ENCODE results near the gene YY1AP1. TPM values are rescaled to one million over a fixed set of nuclear protein-coding genes. Genes with fewer than 3 reads are reported as not detected.
"Not testable (repeated sequence)": the region's sequence is repeated elsewhere in the genome, so short reads cannot be mapped to it uniquely, and the experiment has no call there.

Gene YY1AP1
- total RNA-seq, 6 experiments from 2014 or later, result 24.3 to 37.2 (median 28.9) TPM

DNA sequence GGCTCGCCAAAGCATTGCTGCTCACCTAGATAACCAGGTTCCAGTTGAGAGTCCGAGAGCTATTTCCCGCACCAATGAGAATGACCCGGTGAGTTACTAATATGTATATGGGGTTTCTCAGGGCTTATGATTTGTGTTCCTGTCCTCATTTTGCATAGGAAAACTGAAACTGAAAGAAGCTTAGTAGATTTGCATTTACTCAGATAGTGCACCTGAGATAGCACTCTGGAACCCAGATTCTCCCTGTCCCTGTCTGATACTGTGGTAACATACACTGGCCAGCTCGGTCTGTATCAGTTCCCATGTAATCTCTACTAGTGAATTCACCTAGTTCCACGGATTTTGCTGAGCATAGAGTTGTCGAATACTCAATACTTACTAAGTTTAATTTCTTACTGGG is 28.5 kb upstream of the YY1AP1 start:
- Histone ChIP-seq H3K4me3 (no peak overlapping the region), H3K4me1 (no peaks in the 10 kb centered on the region), H3K9me3 (no peaks in the 10 kb centered on the region), H3K27me3 (no peaks in the 10 kb centered on the region), H3K36me3 (peaks cover 0 to 9% (median under 1%) of the 10 kb centered on the region in 4 donors), H3K27ac (no peak overlapping the region)
- WGBS (ENCODE audit: insufficient coverage, low coverage, low lambda C conversion rate, missing lambda C conversion rate), result 95% methylated on average over 5 of the region's 7 CpGs
- peak in 1 of 4 donors; percentile 18 for ATAC-seq
- no peak for DNase-seq
- intact Hi-C loops (cut with DNase I), result no loop called here
- TF ChIP-seq POLR2A (IDR thresholded peaks at IDR 0.05), result no peak
- TF ChIP-seq, protein P1, sequence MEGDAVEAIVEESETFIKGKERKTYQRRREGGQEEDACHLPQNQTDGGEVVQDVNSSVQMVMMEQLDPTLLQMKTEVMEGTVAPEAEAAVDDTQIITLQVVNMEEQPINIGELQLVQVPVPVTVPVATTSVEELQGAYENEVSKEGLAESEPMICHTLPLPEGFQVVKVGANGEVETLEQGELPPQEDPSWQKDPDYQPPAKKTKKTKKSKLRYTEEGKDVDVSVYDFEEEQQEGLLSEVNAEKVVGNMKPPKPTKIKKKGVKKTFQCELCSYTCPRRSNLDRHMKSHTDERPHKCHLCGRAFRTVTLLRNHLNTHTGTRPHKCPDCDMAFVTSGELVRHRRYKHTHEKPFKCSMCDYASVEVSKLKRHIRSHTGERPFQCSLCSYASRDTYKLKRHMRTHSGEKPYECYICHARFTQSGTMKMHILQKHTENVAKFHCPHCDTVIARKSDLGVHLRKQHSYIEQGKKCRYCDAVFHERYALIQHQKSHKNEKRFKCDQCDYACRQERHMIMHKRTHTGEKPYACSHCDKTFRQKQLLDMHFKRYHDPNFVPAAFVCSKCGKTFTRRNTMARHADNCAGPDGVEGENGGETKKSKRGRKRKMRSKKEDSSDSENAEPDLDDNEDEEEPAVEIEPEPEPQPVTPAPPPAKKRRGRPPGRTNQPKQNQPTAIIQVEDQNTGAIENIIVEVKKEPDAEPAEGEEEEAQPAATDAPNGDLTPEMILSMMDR (IDR thresholded peaks at IDR 0.05), result no peak

DNA sequence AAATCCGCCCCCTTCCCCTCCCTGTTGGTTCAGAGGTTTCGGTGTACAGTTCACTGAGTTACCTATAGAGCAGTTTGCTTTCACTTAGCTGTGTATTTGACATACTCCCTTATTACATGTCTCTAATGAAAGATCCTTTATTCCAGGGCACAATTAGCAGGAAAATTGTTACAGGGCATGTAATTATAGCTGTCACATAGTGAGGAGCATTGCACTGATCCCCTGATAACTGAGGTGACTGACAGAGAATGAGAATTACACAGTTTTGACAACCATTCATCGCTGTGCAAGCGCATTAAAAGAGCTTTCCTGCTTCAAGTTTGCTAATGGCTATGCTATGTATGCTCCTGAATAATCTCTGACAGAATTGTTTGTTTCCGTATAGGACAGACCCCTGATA is 27.2 kb upstream of the YY1AP1 start:
- no peak for ATAC-seq
- WGBS (ENCODE audit: insufficient coverage, low coverage, low lambda C conversion rate, missing lambda C conversion rate), result 90% methylated on average over 5 of the region's 5 CpGs

DNA sequence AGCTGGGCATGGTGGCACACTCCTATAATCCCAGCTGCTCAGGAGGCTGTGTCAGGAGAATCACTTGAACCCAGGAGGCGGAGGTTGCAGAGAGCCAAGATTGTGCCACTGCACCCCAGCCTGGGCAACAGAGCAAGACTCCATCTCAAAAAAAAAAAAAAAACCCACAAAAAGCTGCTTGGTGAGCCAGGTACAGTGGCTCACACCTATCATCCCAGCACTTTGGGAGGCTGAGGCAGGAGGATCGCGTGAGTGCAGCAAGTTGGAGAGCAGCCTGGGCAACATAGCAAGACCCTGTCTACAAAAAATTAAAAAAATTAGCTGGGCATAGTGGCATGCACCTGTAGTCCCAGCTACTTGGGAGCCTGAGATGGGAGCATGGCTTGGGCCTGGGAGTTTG is 26.5 kb upstream of the YY1AP1 start:
- H3K36me3 ChIP-seq; intact Hi-C loops (cut with DNase I); H3K4me3 ChIP-seq; H3K9me3 ChIP-seq; H3K27me3 ChIP-seq; H3K27ac ChIP-seq; DNase-seq; ATAC-seq; H3K4me1 ChIP-seq: not testable (repeated sequence)
- WGBS (ENCODE audit: insufficient coverage, low coverage, low lambda C conversion rate, missing lambda C conversion rate), result 93% methylated on average over 2 of the region's 3 CpGs

More for the DNA sequence above, 27.2 kb upstream of the YY1AP1 start:
- Histone ChIP-seq H3K9me3 (no peaks in the 10 kb centered on the region), H3K27ac (no peak overlapping the region), H3K36me3 (peaks cover 0 to 3% (median 0%) of the 10 kb centered on the region in 4 donors), H3K27me3 (no peaks in the 10 kb centered on the region), H3K4me1 (no peaks in the 10 kb centered on the region), H3K4me3 (no peak overlapping the region)
- intact Hi-C loops (cut with DNase I), result no loop called here
- TF ChIP-seq, protein P1 (IDR thresholded peaks at IDR 0.05), result no peak
- no peak for TF ChIP-seq POLR2A (IDR thresholded peaks at IDR 0.05)
- no peak for DNase-seq

DNA sequence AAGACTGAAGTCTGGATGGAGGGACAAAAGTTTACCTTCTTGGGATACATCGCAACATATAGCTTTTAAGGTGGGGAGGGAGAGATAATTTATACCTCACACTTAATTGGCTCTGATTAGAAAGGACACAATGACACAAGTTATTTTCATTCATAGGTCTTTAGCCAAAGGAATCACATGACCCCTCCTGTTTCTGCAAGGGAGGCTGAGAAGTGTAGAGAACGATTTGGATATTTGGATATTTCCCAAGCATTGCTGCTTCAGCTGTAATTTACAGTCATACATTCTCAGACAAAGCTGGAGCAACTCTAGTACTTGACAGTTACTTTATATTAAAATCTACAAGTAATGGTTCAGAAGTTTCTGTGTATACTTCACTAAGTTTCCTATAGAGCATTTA is 24.5 kb upstream of the YY1AP1 start:
- WGBS (ENCODE audit: insufficient coverage, low coverage, low lambda C conversion rate, missing lambda C conversion rate), result 57% methylated on average over 2 of the region's 2 CpGs
- no peaks in the 10 kb centered on the region for H3K27me3 ChIP-seq
- no peak overlapping the region for H3K4me3 ChIP-seq
- no peak for DNase-seq
- H3K27ac ChIP-seq, result no peak overlapping the region
- H3K4me1 ChIP-seq, result no peaks in the 10 kb centered on the region
- no peak for TF ChIP-seq POLR2A (IDR thresholded peaks at IDR 0.05)
- TF ChIP-seq, protein P1 (IDR thresholded peaks at IDR 0.05), result no peak
- no peaks in the 10 kb centered on the region for H3K9me3 ChIP-seq
- H3K36me3 ChIP-seq, result peaks cover 0 to 7% (median 0%) of the 10 kb centered on the region in 4 donors
- intact Hi-C loops (cut with DNase I), result no loop called here
- ATAC-seq, result no peak

DNA sequence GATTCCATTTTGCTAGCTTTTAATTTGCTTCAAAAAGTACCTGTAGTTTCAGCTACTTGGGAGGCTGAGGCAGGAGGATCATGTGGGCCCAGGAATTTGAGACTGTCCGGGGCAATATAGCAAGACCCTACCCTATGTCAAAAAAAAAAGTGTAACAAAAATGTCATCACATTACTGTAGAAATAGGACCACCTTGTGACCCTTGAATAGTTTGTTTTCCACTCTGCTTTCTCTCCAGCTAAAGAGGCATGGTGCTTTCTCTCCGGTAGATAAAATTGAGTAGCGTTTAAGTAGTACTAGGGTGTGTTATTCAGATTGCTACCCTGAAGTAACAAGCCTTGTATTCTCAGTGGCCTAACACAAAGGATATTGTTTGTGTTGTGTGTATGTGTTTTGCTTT is 24.1 kb upstream of the YY1AP1 start:
- peak in 3 of 4 donors; percentile 22 to 43 (median 36) for ATAC-seq
- DNase-seq, result not testable (repeated sequence)
- WGBS (ENCODE audit: insufficient coverage, low coverage, low lambda C conversion rate, missing lambda C conversion rate), result 78% methylated on average over 3 of the region's 3 CpGs

DNA sequence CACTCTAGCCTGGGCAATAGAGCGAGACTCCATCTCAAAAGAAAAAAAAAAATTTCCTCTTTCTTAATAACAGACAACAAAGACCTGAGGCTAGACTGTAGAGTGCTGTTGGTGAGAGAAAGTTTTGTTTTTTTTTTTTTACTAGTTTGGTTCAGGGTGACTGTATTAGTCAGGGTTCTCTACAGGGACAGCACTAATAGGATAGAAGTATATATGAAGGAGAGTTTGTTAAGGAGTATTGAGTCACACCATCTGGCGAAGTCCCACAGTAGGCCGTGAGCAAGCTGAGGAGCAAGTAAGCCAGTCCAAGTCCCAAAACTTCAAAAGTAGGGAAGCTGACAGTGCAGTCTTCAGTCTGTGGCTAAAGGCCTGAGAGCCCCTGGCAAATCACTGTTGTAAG is 22.9 kb upstream of the YY1AP1 start:
- ATAC-seq; H3K4me3 ChIP-seq; H3K4me1 ChIP-seq; intact Hi-C loops (cut with DNase I); H3K36me3 ChIP-seq; DNase-seq; H3K27ac ChIP-seq; H3K27me3 ChIP-seq; H3K9me3 ChIP-seq: not testable (repeated sequence)
- 88% methylated on average over 1 of the region's 3 CpGs for WGBS (ENCODE audit: insufficient coverage, low coverage, low lambda C conversion rate, missing lambda C conversion rate)

More for the DNA sequence above, 24.1 kb upstream of the YY1AP1 start:
- H3K4me3 ChIP-seq; H3K36me3 ChIP-seq; H3K9me3 ChIP-seq; intact Hi-C loops (cut with DNase I); H3K27ac ChIP-seq; H3K27me3 ChIP-seq; H3K4me1 ChIP-seq: not testable (repeated sequence)

All from right lobe of liver (tissue), 6 donors.